ENCODE measurements around the gene SCP2.

The SCP2 gene

GRCh38 chr1:53025034-53025768, 98.1 kb downstream of the SCP2 start:
- H3K4me1 ChIP-seq (ENCODE audit: control insufficient read depth, insufficient read depth, low read length, poor library complexity, severe bottlenecking): no peaks in the 10 kb centered on the region
- H3K36me3 ChIP-seq (ENCODE audit: control insufficient read depth, insufficient read depth, low read length): peaks cover 8% of the 10 kb centered on the region
- no peak overlapping the region for H3K27ac ChIP-seq (ENCODE audit: insufficient read depth, low read length, poor library complexity, severe bottlenecking)
- H3K4me3 ChIP-seq (ENCODE audit: insufficient read depth, low read depth, low read length, poor library complexity, severe bottlenecking): no peak overlapping the region
- no peaks in the 10 kb centered on the region for H3K27me3 ChIP-seq (replicated peaks; ENCODE audit: control insufficient read depth, insufficient read depth, low read length, poor library complexity, severe bottlenecking)
- no peaks in the 10 kb centered on the region for H3K9me3 ChIP-seq (ENCODE audit: control insufficient read depth, low read length)
- no peak for DNase-seq

- Histone ChIP-seq H3K36me3 (ENCODE audit: control insufficient read depth, insufficient read depth, low read length) (peaks cover 8% of the 10 kb centered on the region), H3K27me3 (replicated peaks; ENCODE audit: control insufficient read depth, insufficient read depth, low read length, poor library complexity, severe bottlenecking) (no peaks in the 10 kb centered on the region), H3K4me3 (ENCODE audit: insufficient read depth, low read depth, low read length, poor library complexity, severe bottlenecking) (no peak overlapping the region), H3K9me3 (ENCODE audit: control insufficient read depth, low read length) (no peaks in the 10 kb centered on the region), H3K27ac (ENCODE audit: insufficient read depth, low read length, poor library complexity, severe bottlenecking) (no peak overlapping the region), H3K4me1 (ENCODE audit: control insufficient read depth, insufficient read depth, low read length, poor library complexity, severe bottlenecking) (no peaks in the 10 kb centered on the region)
- no peak for DNase-seq
Measured at GRCh38 chr1:53025769-53026112, 98.7 kb downstream of the SCP2 start.

GRCh38 chr1:53026254-53026653, 99.2 kb downstream of the SCP2 start:
- Histone ChIP-seq H3K4me3 (ENCODE audit: insufficient read depth, low read depth, low read length, poor library complexity, severe bottlenecking) (no peak overlapping the region), H3K27me3 (replicated peaks; ENCODE audit: control insufficient read depth, insufficient read depth, low read length, poor library complexity, severe bottlenecking) (no peaks in the 10 kb centered on the region), H3K27ac (ENCODE audit: insufficient read depth, low read length, poor library complexity, severe bottlenecking) (no peak overlapping the region), H3K4me1 (ENCODE audit: control insufficient read depth, insufficient read depth, low read length, poor library complexity, severe bottlenecking) (no peaks in the 10 kb centered on the region), H3K9me3 (ENCODE audit: control insufficient read depth, low read length) (no peaks in the 10 kb centered on the region), H3K36me3 (ENCODE audit: control insufficient read depth, insufficient read depth, low read length) (peaks cover 8% of the 10 kb centered on the region)
- DNase-seq: no peak

GRCh38 chr1:53031732-53032131, 104.7 kb downstream of the SCP2 start:
- no peaks in the 10 kb centered on the region for H3K4me1 ChIP-seq (ENCODE audit: control insufficient read depth, insufficient read depth, low read length, poor library complexity, severe bottlenecking)
- no peaks in the 10 kb centered on the region for H3K9me3 ChIP-seq (ENCODE audit: control insufficient read depth, low read length)
- H3K4me3 ChIP-seq (ENCODE audit: insufficient read depth, low read depth, low read length, poor library complexity, severe bottlenecking): no peak overlapping the region
- DNase-seq: no peak
- H3K27me3 ChIP-seq (replicated peaks; ENCODE audit: control insufficient read depth, insufficient read depth, low read length, poor library complexity, severe bottlenecking): no peaks in the 10 kb centered on the region
- no peak overlapping the region for H3K27ac ChIP-seq (ENCODE audit: insufficient read depth, low read length, poor library complexity, severe bottlenecking)
- H3K36me3 ChIP-seq (ENCODE audit: control insufficient read depth, insufficient read depth, low read length): peaks cover 18% of the 10 kb centered on the region

- H3K27me3 ChIP-seq (replicated peaks; ENCODE audit: control insufficient read depth, insufficient read depth, low read length, poor library complexity, severe bottlenecking): no peaks in the 10 kb centered on the region
- no peak overlapping the region for H3K27ac ChIP-seq (ENCODE audit: insufficient read depth, low read length, poor library complexity, severe bottlenecking)
- peaks cover 24% of the 10 kb centered on the region for H3K36me3 ChIP-seq (ENCODE audit: control insufficient read depth, insufficient read depth, low read length)
- no peaks in the 10 kb centered on the region for H3K4me1 ChIP-seq (ENCODE audit: control insufficient read depth, insufficient read depth, low read length, poor library complexity, severe bottlenecking)
- DNase-seq: no peak
- no peak overlapping the region for H3K4me3 ChIP-seq (ENCODE audit: insufficient read depth, low read depth, low read length, poor library complexity, severe bottlenecking)
- no peaks in the 10 kb centered on the region for H3K9me3 ChIP-seq (ENCODE audit: control insufficient read depth, low read length)
Measured at GRCh38 chr1:53037159-53037558, 110.1 kb downstream of the SCP2 start.

- no peak overlapping the region for H3K27ac ChIP-seq (ENCODE audit: insufficient read depth, low read length, poor library complexity, severe bottlenecking)
- no peaks in the 10 kb centered on the region for H3K27me3 ChIP-seq (replicated peaks; ENCODE audit: control insufficient read depth, insufficient read depth, low read length, poor library complexity, severe bottlenecking)
- no peak for DNase-seq
- no peak overlapping the region for H3K4me3 ChIP-seq (ENCODE audit: insufficient read depth, low read depth, low read length, poor library complexity, severe bottlenecking)
- H3K9me3 ChIP-seq (ENCODE audit: control insufficient read depth, low read length): no peaks in the 10 kb centered on the region
- H3K4me1 ChIP-seq (ENCODE audit: control insufficient read depth, insufficient read depth, low read length, poor library complexity, severe bottlenecking): no peaks in the 10 kb centered on the region
- peaks cover 26% of the 10 kb centered on the region for H3K36me3 ChIP-seq (ENCODE audit: control insufficient read depth, insufficient read depth, low read length)
Measured at GRCh38 chr1:53038566-53038965, 111.5 kb downstream of the SCP2 start.

- no peak for DNase-seq
- no peak overlapping the region for H3K27ac ChIP-seq (ENCODE audit: insufficient read depth, low read length, poor library complexity, severe bottlenecking)
- H3K36me3 ChIP-seq (ENCODE audit: control insufficient read depth, insufficient read depth, low read length): peaks cover 37% of the 10 kb centered on the region
- no peaks in the 10 kb centered on the region for H3K9me3 ChIP-seq (ENCODE audit: control insufficient read depth, low read length)
- no peaks in the 10 kb centered on the region for H3K27me3 ChIP-seq (replicated peaks; ENCODE audit: control insufficient read depth, insufficient read depth, low read length, poor library complexity, severe bottlenecking)
- H3K4me1 ChIP-seq (ENCODE audit: control insufficient read depth, insufficient read depth, low read length, poor library complexity, severe bottlenecking): no peaks in the 10 kb centered on the region
- H3K4me3 ChIP-seq (ENCODE audit: insufficient read depth, low read depth, low read length, poor library complexity, severe bottlenecking): no peak overlapping the region
Measured at GRCh38 chr1:53043271-53043670, 116.2 kb downstream of the SCP2 start.

GRCh38 chr1:53044926-53045325, 117.8 kb downstream of the SCP2 start:
- peaks cover 32% of the 10 kb centered on the region for H3K36me3 ChIP-seq (ENCODE audit: control insufficient read depth, insufficient read depth, low read length)
- no peaks in the 10 kb centered on the region for H3K27me3 ChIP-seq (replicated peaks; ENCODE audit: control insufficient read depth, insufficient read depth, low read length, poor library complexity, severe bottlenecking)
- no peak overlapping the region for H3K27ac ChIP-seq (ENCODE audit: insufficient read depth, low read length, poor library complexity, severe bottlenecking)
- H3K4me1 ChIP-seq (ENCODE audit: control insufficient read depth, insufficient read depth, low read length, poor library complexity, severe bottlenecking): no peaks in the 10 kb centered on the region
- H3K4me3 ChIP-seq (ENCODE audit: insufficient read depth, low read depth, low read length, poor library complexity, severe bottlenecking): no peak overlapping the region
- no peaks in the 10 kb centered on the region for H3K9me3 ChIP-seq (ENCODE audit: control insufficient read depth, low read length)
- no peak for DNase-seq

- H3K36me3 ChIP-seq (ENCODE audit: control insufficient read depth, insufficient read depth, low read length): peaks cover 30% of the 10 kb centered on the region
- no peaks in the 10 kb centered on the region for H3K4me1 ChIP-seq (ENCODE audit: control insufficient read depth, insufficient read depth, low read length, poor library complexity, severe bottlenecking)
- H3K27me3 ChIP-seq (replicated peaks; ENCODE audit: control insufficient read depth, insufficient read depth, low read length, poor library complexity, severe bottlenecking): no peaks in the 10 kb centered on the region
- no peak overlapping the region for H3K4me3 ChIP-seq (ENCODE audit: insufficient read depth, low read depth, low read length, poor library complexity, severe bottlenecking)
- no peak overlapping the region for H3K27ac ChIP-seq (ENCODE audit: insufficient read depth, low read length, poor library complexity, severe bottlenecking)
- DNase-seq: no peak
- no peaks in the 10 kb centered on the region for H3K9me3 ChIP-seq (ENCODE audit: control insufficient read depth, low read length)
Measured at GRCh38 chr1:53046930-53047329, 119.9 kb downstream of the SCP2 start.

GRCh38 chr1:53047737-53048736, 121.0 kb downstream of the SCP2 start:
- Histone ChIP-seq H3K9me3 (ENCODE audit: control insufficient read depth, low read length) (no peaks in the 10 kb centered on the region), H3K27ac (ENCODE audit: insufficient read depth, low read length, poor library complexity, severe bottlenecking) (no peak overlapping the region), H3K27me3 (replicated peaks; ENCODE audit: control insufficient read depth, insufficient read depth, low read length, poor library complexity, severe bottlenecking) (no peaks in the 10 kb centered on the region), H3K36me3 (ENCODE audit: control insufficient read depth, insufficient read depth, low read length) (peaks cover 27% of the 10 kb centered on the region), H3K4me1 (ENCODE audit: control insufficient read depth, insufficient read depth, low read length, poor library complexity, severe bottlenecking) (no peaks in the 10 kb centered on the region), H3K4me3 (ENCODE audit: insufficient read depth, low read depth, low read length, poor library complexity, severe bottlenecking) (no peak overlapping the region)
- no peak for DNase-seq

Data from effector memory CD4-positive, alpha-beta T cell (primary cell).